ENCODE results near the gene PARN.
"Not testable (repeated sequence)": the region's sequence is repeated elsewhere in the genome, so short reads cannot be mapped to it uniquely, and the experiment has no call there.

PARN gene

DNA sequence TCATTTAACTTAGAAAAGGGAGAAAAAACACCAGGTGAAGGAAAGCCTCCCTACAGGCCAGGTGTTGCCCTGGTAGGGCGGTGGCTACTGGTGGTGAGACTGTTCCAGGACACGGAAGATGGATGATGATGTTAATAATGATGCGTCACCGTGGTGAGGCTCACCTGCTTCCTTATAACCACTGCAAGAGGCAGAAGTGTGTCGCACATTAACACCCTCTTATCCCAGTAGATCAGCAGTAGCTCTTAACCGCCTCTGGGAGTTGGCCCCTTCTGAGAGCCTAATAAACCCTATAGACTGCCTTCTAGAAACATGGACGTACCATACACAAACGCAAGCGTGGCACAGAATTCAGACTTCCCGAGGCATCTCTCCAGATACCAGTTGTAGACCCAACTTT is 10.5 kb upstream of the PARN start:
- peaks cover 37% of the 10 kb centered on the region for H3K4me1 Mint-ChIP-seq
- H3K36me3 Mint-ChIP-seq, result peaks cover 78% of the 10 kb centered on the region
- no peaks in the 10 kb centered on the region for H3K9me3 Mint-ChIP-seq
- no peak for DNase-seq (ENCODE audit: low spot score in 2 of 2)
- peak overlapping the region; percentile 88 for H3K27ac Mint-ChIP-seq
- ATAC-seq, result no peak
- H3K4me3 Mint-ChIP-seq, result no peak overlapping the region

DNA sequence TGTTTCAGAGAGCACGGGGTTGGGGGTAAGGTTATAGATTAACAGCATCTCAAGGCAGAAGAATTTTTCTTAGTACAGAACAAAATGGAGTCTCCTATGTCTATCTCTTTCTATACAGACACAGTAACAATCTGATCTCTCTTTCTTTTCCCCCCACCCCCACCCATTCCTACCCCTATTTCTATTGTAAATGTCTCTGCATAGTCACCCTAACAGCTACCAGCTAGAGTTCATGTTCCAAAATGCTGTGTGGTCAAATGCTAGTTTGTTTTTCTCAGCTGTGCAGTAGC is 6.8 kb upstream of the PARN start:
- not testable (repeated sequence) for H3K27ac Mint-ChIP-seq; ATAC-seq; H3K4me3 Mint-ChIP-seq; DNase-seq (ENCODE audit: low spot score in 2 of 2); H3K9me3 Mint-ChIP-seq
- Mint-ChIP-seq H3K4me1 (peaks cover 53% of the 10 kb centered on the region), H3K36me3 (peaks cover 72% of the 10 kb centered on the region)

DNA sequence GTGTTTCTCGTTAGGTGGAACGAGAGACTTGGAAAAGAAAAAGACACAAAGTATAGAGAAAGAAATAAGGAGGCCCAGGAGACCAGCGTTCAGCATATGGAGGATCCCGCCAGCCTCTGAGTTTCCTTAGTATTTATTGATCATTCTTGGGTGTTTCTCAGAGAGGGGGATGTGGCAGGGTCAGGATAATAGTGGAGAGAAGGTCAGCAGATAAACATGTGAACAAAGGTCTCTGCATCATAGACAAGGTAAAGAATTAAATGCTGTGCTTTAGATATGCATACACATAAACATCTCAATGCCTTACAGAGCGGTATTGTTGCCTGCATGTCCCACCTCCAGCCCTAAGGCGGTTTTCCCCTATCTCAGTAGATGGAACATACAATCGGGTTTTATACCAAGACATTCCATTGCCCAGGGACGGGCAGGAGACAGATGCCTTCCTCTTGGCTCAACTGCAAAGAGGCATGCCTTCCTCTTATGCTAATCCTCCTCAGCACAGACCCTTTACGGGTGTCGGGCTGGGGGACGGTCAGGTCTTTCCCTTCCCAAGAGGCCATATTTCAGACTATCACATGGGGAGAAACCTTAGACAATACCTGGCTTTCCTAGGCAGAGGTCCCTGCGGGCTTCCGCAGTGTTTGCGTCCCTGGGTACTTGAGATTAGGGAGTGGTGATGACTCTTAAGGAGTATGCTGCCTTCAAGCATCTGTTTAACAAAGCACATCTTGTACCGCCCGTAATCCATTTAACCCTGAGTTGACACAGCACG is 6.3 kb upstream of the PARN start:
- not testable (repeated sequence) for H3K4me3 Mint-ChIP-seq; H3K9me3 Mint-ChIP-seq; ATAC-seq; DNase-seq (ENCODE audit: low spot score in 2 of 2)
- H3K4me1 Mint-ChIP-seq, result peaks cover 50% of the 10 kb centered on the region
- H3K27ac Mint-ChIP-seq, result peak overlapping the region; percentile 67
- peaks cover 72% of the 10 kb centered on the region for H3K36me3 Mint-ChIP-seq

DNA sequence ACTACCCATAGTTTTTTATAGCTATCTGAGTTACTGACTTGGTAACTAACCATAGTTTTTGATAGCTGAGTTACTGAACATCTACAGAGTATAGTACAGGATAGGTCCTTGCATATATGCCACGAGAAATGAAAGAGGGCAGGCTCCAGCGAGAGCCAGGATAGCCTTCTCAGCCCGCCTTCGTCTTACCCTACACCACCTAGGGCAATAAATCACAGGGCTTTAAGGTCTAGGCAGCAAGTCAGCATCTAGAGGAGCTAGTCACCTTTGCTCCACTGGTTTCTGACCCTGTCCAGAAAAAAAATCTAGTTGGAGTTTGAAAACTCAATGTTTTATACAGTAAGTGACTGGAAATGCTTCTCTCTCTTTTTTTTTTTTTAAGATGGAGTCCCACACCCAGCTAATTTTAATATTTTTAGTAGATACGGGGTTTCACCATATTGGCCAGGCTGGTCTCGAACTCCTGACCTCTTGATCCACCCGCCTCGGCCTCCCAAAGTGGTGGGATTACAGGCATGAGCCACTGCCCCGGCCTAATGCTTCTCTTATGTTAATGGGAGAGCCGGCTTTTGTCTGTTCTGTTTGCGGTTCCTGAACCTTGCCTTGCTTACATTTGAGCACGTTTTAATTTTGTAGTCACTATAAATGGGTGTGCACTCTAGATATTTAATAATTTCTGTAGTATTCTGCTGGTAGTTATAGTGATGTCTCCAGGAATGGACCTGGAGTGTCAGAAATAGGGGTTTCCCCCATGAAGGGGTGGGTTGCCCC is 5.5 kb upstream of the PARN start:
- peak overlapping the region; percentile 67 for H3K27ac Mint-ChIP-seq
- ATAC-seq, result no peak
- H3K4me3 Mint-ChIP-seq, result no peak overlapping the region
- H3K36me3 Mint-ChIP-seq, result peaks cover 65% of the 10 kb centered on the region
- peaks cover 43% of the 10 kb centered on the region for H3K4me1 Mint-ChIP-seq
- H3K9me3 Mint-ChIP-seq, result no peaks in the 10 kb centered on the region
- no peak for DNase-seq (ENCODE audit: low spot score in 2 of 2)

DNA sequence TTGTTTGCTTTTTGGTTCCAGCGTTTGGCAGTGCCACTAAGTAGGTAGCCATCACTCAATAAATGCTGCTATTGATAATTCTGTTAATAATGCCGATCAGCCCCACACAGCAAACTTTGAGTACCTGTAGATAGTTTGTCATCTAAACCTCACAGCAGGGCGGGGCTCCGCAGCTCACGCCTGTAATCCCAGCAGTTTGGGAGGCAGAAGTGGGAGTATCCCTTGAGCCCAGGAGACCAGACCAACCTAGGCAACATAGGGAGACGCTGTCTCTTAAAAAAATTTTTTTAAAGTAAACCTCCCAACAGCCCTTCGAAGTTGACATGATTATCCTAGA is 4.3 kb upstream of the PARN start:
- DNase-seq (ENCODE audit: low spot score in 2 of 2) (no peak), ATAC-seq (no peak)
- Mint-ChIP-seq H3K9me3 (peaks cover 3% of the 10 kb centered on the region), H3K4me3 (peak overlapping the region; percentile 96), H3K36me3 (peaks cover 63% of the 10 kb centered on the region), H3K27ac (peak overlapping the region; percentile 98), H3K4me1 (peaks cover 39% of the 10 kb centered on the region)

DNA sequence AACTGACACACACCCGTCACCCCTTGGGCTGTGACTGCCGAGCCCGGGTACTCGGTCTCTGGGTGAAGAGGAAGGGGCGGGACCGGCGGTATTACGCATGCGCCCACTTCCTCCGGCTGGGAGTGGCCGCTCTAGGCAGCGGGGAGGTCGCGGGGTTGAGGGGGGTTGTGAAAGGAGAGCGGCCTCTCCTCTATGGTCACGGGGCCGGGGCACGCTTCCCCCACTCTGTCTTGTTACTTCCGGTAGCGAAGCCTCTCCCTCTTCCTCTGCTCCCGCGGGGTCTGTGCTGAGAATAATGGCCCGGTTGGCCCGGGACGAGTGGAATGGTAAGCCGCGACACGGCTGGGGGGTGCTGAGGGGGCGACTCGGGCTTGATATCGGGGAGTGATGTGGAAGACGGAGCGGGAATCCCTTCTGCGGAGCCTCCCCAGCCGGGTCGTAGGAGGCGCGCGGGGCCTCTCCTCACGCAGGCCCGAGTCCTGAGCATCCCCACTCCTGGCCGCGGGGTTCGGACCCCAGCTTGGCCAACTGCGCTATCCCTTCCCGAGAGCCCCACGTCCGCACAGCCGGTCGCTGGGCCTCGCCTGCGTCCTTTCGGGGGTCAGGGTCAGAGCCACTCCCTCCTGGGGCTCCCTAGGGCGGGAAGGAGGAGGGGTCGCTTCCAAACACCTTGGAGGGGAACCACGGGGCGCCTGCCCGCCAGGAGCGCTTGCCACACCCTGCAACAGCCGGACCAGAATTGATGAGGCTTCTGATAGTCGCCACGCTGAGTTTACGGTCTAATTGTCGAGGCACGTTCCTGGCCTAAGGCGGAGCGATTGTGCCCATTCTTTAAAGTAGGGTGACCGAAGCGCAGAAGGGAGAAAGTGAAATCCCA is 2.9 kb upstream of the PARN start, which contains the start of gene BFAR:
Gene BFAR (plus strand): TSS at position 259 of the 877 bp plus-strand sequence. CDS start 11,396 bp downstream, outside the sequence.
- ATAC-seq (peak; percentile 87), DNase-seq (ENCODE audit: low spot score in 2 of 2) (peak; percentile 97 to 100)
- peaks cover 63% of the 10 kb centered on the region for H3K36me3 Mint-ChIP-seq
- H3K9me3 Mint-ChIP-seq, result peaks cover 3% of the 10 kb centered on the region
- peak within 1 kb of the TSS; percentile 98 for H3K27ac Mint-ChIP-seq
- H3K4me1 Mint-ChIP-seq, result peaks cover 47% of the 10 kb centered on the region
- peak within 1 kb of the TSS; percentile 96 for H3K4me3 Mint-ChIP-seq

DNA sequence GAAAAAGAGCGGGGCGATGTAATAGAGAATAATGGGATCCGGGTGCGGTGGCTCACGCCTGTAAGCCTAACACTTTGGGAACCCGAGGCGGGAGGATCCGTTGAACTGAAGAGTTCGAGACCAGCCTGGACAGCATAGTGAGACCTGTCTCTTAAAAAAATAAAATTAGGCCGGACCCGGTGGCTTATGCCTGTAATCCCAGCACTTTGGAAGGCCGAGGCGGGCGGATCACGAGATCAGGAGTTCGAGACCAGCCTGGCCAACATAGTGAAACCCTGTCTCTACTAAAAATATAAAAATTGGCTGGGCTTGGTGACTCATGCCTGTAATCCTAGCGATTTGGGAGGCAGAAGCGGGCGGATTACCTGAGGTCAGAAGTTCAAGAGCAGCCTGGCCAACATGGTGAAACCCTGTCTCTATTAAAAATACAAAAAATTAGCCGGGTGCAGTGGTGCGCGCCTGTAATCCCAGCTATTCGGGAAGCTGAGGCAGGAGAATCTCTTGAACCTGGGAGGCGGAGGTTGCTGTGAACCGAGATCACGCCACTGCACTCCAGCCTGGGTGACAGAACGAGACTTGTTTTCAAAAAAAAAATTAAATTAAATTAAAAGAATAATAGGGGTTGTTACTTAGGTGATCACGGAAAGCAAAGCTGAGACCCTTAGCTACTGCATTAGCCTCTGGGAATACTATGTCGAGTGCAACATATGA is 715 bp upstream of the PARN start:
- peak overlapping the region; percentile 96 for H3K4me3 Mint-ChIP-seq
- H3K27ac Mint-ChIP-seq, result peak overlapping the region; percentile 95
- ATAC-seq; H3K9me3 Mint-ChIP-seq; DNase-seq (ENCODE audit: low spot score in 2 of 2): not testable (repeated sequence)
- H3K4me1 Mint-ChIP-seq, result peaks cover 36% of the 10 kb centered on the region
- H3K36me3 Mint-ChIP-seq, result peaks cover 69% of the 10 kb centered on the region

DNA sequence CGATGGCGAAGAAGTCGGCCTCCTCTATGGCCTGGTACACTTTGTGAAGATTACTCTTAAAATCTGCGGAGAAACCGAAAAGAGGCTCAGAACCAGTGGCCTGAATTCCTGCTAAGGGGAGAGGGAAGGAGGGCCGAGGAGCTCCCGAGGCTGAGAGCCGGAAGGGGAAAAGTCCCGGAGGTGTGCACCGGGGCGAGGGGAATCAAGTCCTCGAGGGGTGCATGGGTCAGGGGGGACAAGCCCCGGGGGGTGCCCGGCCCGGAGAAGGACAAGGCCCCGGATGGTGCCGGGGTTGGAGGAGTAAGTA is 495 bp downstream of the PARN start:
- Mint-ChIP-seq H3K27ac (peak overlapping the region; percentile 95), H3K4me3 (peak overlapping the region; percentile 86), H3K36me3 (peaks cover 78% of the 10 kb centered on the region), H3K4me1 (peaks cover 28% of the 10 kb centered on the region), H3K9me3 (peaks cover 3% of the 10 kb centered on the region)
- DNase-seq (ENCODE audit: low spot score in 2 of 2), result peak in 1 of 2 donors; percentile 3
- ATAC-seq, result no peak

DNA sequence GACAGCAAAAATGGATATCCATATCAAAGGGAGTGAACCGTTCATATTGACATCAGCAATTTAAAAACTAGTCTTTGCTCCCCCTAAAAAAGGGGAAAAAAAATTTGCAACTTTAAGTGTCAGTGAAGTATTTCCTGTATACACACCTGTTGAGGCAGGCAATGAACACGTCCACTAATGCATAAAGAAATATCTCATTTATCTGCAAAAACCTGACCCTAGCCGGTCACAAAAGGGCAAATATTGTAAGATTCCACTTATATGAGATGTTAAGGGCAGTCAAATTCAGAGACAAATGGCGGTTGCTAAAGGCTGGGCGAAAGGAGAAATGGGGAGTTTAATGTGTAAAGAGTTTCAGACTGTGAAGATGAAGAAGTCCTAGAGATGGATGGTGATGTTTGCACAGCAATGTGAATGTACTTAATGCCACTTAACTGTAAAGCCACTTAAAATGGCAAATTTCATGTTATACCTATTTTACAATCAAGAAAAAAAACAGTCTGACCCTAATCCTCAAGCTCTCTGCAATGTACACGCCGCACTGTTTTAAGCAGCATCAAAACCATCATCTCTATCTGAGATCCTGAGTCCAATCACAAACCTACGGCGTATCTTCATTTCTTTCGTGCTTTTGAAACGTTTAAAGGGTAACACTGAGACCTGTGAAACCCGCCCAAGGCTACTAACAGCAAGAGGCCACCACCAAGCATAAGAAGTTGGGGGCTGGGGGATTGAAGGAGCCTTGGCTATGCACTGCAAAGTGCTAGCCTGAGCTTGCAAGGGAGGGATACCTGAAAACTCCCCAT is 1.1 kb downstream of the PARN start:
- Mint-ChIP-seq H3K36me3 (peaks cover 78% of the 10 kb centered on the region), H3K27ac (peak overlapping the region; percentile 95), H3K4me3 (peak overlapping the region; percentile 86), H3K9me3 (peaks cover 3% of the 10 kb centered on the region), H3K4me1 (peaks cover 22% of the 10 kb centered on the region)
- no peak for DNase-seq (ENCODE audit: low spot score in 2 of 2)
- no peak for ATAC-seq

DNA sequence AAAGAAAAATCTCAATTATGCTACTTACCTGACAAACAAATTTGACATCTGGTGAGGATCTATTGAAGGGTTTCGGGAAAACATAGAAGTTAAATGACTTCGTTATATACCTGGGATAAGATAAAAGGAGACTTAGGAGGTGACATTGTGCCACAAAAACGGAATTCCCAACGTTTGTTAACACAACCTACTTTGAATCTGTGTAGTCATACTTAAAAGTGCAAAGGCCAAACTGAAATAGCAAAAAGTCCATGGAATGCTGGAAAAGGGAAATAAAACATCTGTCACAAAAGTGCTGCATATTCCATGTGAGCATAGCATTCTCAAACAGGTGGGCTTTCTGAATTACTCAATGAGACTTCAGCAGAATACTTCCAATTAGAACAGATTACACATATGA is 3.0 kb downstream of the PARN start:
- Mint-ChIP-seq H3K27ac (no peak overlapping the region), H3K36me3 (peaks cover 84% of the 10 kb centered on the region)
- DNase-seq (ENCODE audit: low spot score in 2 of 2), result no peak

DNA sequence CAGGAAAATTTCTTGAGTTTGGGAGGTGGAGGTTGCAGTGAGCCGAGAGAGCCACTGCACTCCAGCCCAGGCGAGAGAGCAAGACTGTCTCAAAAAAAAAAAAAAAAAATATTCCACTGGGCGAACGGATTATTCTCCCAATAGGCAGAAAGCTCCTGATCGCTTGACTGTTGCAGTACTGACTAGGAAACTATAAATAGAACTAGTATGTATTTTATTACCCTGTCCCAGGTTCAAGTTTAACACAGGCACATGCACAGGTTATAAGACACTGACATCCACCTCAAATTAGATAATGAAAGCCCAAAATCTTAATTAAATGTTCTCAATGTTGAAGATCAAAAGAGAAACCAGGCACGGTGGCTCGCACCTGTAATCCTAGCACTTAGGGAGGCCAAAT is 11.5 kb downstream of the PARN start:
- Mint-ChIP-seq H3K9me3 (no peaks in the 10 kb centered on the region), H3K4me3 (no peak overlapping the region), H3K36me3 (peaks cover 97% of the 10 kb centered on the region), H3K27ac (no peak overlapping the region), H3K4me1 (no peaks in the 10 kb centered on the region)
- ATAC-seq (no peak), DNase-seq (ENCODE audit: low spot score in 2 of 2) (no peak)

More for the DNA sequence above, 3.0 kb downstream of the PARN start:
- peaks cover 3% of the 10 kb centered on the region for H3K9me3 Mint-ChIP-seq
- H3K4me1 Mint-ChIP-seq, result peaks cover 17% of the 10 kb centered on the region
- no peak for ATAC-seq
- H3K4me3 Mint-ChIP-seq, result no peak overlapping the region

DNA sequence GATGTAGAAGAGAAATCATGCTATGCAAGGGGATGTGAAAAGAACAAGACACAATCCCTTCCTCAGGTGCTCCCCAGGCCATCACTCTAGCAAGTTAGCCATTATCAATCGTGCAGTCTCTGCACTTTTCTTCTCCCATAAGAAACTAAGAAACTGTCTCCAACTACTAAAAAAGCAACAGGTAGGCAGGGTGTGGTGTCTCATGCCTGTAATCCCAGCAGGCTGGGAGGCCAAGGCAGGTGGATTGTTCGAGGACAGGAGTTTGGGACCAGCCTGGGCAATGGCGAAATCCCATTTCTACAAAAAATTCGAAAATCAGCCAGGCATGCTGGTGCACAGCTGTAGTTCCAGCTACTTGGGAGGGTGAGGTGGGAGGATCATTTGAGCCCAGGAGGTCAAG is 13.8 kb downstream of the PARN start:
- ATAC-seq (no peak), DNase-seq (ENCODE audit: low spot score in 2 of 2) (no peak)
- H3K36me3 Mint-ChIP-seq, result peaks cover 96% of the 10 kb centered on the region
- H3K27ac Mint-ChIP-seq, result no peak overlapping the region
- H3K4me3 Mint-ChIP-seq, result no peak overlapping the region
- H3K9me3 Mint-ChIP-seq, result no peaks in the 10 kb centered on the region
- H3K4me1 Mint-ChIP-seq, result no peaks in the 10 kb centered on the region

DNA sequence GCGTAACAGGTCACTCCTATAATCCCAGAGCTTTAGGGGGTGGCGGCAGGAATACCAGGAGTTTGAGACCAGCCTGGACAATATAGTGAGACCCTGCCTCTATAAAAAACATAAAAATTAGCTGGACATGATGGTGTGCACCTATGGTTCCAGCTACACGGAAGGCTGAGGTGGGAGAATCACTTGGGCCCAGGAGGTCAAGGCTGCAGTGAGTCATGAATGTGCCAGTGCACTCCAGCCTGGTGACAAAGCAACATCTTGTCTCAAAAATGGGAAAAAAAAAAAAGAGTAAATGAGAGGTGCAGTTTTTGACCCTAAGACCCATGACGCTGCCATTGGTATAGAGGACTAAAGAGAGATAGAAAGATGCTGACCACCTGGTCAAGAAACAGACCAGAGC is 16.1 kb downstream of the PARN start:
- Mint-ChIP-seq H3K27ac (no peak overlapping the region), H3K36me3 (peaks cover 98% of the 10 kb centered on the region), H3K4me1 (no peaks in the 10 kb centered on the region), H3K4me3 (no peak overlapping the region), H3K9me3 (no peaks in the 10 kb centered on the region)
- no peak for ATAC-seq
- DNase-seq (ENCODE audit: low spot score in 2 of 2), result no peak

DNA sequence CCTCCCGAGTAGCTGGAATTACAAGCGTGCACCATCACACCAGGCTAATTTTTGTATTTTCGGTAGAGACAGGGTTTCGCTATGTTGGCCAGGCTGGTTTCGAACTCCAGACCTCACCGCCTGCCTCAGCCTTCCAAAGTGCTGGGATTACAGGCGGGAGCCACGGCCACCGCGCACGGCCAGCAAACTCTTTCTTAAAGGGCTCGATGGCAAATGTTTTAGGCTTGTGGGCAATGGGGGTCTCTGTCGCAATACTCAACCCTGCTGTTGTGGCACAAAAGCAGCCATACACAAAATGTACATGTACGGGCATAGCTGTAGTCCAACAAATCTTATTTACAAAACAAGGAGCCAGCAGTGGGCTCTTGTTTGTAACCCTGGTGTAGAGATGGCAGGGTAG is 18.4 kb downstream of the PARN start:
- Mint-ChIP-seq H3K4me3 (no peak overlapping the region), H3K9me3 (no peaks in the 10 kb centered on the region), H3K27ac (no peak overlapping the region), H3K36me3 (peaks cover 99% of the 10 kb centered on the region), H3K4me1 (no peaks in the 10 kb centered on the region)
- ATAC-seq, result no peak
- DNase-seq (ENCODE audit: low spot score in 2 of 2), result no peak
